ENCODE results near the gene PGC.
A peak's percentile ranks its signal among the peaks of the same experiment; 100 is the strongest.

The PGC gene

GRCh38 chr6:41747256-41748101 lies at the start of gene PGC:
Gene PGC (minus strand): TSS chr6:41747397. CDS start chr6:41747334, 63 bp downstream.
- DNase-seq, result no peak

- no peak for DNase-seq
These were observed 49.3 kb upstream of the PGC start for GRCh38 chr6:41796474-41796873.

- DNase-seq, result no peak
These were observed 44.8 kb upstream of the PGC start for GRCh38 chr6:41791984-41792383.

- DNase-seq, result no peak
These were observed 44.1 kb upstream of the PGC start for GRCh38 chr6:41791305-41791704.

- DNase-seq, result no peak
These were observed 42.8 kb upstream of the PGC start for GRCh38 chr6:41790045-41790444.

- DNase-seq, result no peak
These were observed 42.2 kb upstream of the PGC start for GRCh38 chr6:41789390-41789724.

- peak; percentile 93 to 95 for DNase-seq
These were observed 40.2 kb upstream of the PGC start, which contains the start of gene TOMM6 for GRCh38 chr6:41787219-41787917. Gene TOMM6 (plus strand): TSS chr6:41787694. CDS start chr6:41787698, 4 bp downstream.

- peak; percentile 83 to 87 for DNase-seq
These were observed 39.4 kb upstream of the PGC start for GRCh38 chr6:41786451-41787218.

- no peak for DNase-seq
These were observed 38.7 kb upstream of the PGC start for GRCh38 chr6:41785689-41786450.

GRCh38 chr6:41785254-41785653 lies 38.1 kb upstream of the PGC start:
- DNase-seq, result no peak

GRCh38 chr6:41784581-41785171 lies 37.5 kb upstream of the PGC start:
- no peak for DNase-seq

- no peak for DNase-seq
These were observed 36.0 kb upstream of the PGC start for GRCh38 chr6:41783106-41783780.

- no peak for DNase-seq
These were observed 34.2 kb upstream of the PGC start for GRCh38 chr6:41781366-41781730.

- no peak for DNase-seq
These were observed 33.6 kb upstream of the PGC start, which contains the start of gene PRICKLE4 for GRCh38 chr6:41780551-41781365. Gene PRICKLE4 (plus strand): TSS chr6:41780782. CDS start chr6:41783474, 2,692 bp downstream.

GRCh38 chr6:41779788-41780550 lies 32.8 kb upstream of the PGC start, which contains the start of gene FRS3:
Gene FRS3 (minus strand): TSS chr6:41779900. CDS start chr6:41776987, 2,913 bp downstream.
- DNase-seq, result peak; percentile 97 to 99

GRCh38 chr6:41779336-41779735 lies 32.1 kb upstream of the PGC start:
- no peak for DNase-seq

GRCh38 chr6:41778895-41779294 lies 31.7 kb upstream of the PGC start:
- DNase-seq, result no peak

- DNase-seq, result no peak
These were observed 30.5 kb upstream of the PGC start for GRCh38 chr6:41777551-41778285.

- DNase-seq, result no peak
These were observed 28.2 kb upstream of the PGC start for GRCh38 chr6:41775293-41775882.

Data from CD4-positive, alpha-beta T cell treated with Interleukin-4 for 1 hour (primary cell).